ENCODE results near the gene NLE1.

DNA sequence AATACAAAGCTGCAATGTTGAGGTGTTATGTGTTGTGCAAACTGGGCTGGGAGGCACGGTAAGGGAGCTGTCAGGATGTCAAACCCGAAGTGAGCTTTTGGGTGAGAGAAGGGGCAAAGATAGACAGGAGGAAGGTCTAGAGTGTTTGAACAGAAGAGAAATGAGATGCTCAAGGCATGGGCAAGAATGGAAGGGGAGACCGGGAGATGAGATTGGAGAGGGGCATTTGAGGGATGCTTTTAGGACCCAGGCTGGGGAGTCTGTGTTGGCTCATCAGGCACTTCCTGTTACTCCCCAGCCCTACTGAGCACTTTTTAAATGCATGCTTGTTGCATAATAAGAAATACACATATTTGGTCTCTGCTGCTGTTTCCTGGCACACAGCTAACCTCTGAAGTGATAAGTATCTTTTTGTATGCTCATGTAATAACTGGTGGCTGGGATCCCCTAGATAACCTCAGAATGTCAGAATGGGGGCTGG, 19.2 kb upstream of the NLE1 start:
- TF ChIP-seq, protein P1, sequence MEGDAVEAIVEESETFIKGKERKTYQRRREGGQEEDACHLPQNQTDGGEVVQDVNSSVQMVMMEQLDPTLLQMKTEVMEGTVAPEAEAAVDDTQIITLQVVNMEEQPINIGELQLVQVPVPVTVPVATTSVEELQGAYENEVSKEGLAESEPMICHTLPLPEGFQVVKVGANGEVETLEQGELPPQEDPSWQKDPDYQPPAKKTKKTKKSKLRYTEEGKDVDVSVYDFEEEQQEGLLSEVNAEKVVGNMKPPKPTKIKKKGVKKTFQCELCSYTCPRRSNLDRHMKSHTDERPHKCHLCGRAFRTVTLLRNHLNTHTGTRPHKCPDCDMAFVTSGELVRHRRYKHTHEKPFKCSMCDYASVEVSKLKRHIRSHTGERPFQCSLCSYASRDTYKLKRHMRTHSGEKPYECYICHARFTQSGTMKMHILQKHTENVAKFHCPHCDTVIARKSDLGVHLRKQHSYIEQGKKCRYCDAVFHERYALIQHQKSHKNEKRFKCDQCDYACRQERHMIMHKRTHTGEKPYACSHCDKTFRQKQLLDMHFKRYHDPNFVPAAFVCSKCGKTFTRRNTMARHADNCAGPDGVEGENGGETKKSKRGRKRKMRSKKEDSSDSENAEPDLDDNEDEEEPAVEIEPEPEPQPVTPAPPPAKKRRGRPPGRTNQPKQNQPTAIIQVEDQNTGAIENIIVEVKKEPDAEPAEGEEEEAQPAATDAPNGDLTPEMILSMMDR (conservative IDR thresholded peaks at IDR 0.05; ENCODE audit: low read length): no peak
- no peak for TF ChIP-seq EZH2phosphoT487 (IDR thresholded peaks at IDR 0.05; ENCODE audit: borderline replicate concordance)

Measured in Loucy (cell line).